ENCODE data around the gene CCDC92. TPM values are rescaled to one million over a fixed set of nuclear protein-coding genes. Genes with fewer than 3 reads are reported as not detected.

The CCDC92 gene
- total RNA-seq, 1 donor from 2014 or later = 5.5 TPM

DNA sequence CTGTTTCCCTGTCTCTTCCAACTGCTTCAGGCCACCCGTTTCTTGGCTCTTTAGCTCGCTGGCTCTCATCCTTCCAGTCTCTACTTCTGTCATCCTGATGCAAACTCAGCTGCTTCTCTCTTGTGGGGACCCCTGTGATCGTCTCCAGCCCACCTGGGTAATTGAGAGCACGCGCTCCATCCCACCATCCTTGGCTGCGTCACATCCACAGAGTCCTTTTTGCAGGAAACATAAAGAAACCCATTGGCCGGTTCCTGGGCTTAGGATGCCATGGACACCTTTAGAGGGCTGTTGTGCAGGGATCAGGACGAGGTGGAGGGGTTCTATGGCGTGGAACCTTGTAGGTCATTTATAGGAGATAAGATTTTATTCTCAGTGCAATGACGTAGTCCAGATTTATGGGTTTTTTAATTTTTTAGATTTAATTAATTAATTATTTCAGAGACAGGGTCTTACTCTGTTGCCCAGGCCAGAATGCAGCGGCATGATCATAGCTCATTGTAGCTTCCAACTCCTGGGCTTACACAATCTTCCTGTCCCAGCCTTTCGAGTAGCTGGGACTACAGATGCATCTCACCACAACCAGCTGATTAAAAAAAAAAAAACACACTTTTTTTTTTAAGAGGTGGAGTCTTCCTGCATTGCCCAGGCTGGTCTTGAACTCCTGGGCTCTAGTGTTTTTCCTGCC, 82.6 kb downstream of the CCDC92 start:
- no peak for DNase-seq

DNA sequence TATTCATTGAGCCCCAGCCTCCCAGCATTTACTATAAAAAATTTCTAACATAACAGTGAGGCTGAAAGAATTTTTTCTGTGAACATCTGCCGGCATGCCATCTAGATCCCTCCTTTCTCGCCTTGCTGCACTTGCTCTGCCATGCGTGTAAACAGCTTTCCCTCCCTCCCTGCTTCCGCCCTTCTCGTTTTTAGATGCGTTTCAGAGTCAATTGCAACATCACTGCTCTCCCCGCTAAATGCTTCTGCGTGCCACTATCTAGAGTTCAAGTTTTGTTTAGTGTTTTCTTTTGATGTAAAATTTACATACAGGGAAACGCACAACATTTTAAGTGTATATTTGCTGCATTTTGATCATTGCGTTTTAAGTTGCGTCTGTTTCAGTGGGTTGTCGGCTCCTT, 83.6 kb downstream of the CCDC92 start:
- DNase-seq = no peak

DNA sequence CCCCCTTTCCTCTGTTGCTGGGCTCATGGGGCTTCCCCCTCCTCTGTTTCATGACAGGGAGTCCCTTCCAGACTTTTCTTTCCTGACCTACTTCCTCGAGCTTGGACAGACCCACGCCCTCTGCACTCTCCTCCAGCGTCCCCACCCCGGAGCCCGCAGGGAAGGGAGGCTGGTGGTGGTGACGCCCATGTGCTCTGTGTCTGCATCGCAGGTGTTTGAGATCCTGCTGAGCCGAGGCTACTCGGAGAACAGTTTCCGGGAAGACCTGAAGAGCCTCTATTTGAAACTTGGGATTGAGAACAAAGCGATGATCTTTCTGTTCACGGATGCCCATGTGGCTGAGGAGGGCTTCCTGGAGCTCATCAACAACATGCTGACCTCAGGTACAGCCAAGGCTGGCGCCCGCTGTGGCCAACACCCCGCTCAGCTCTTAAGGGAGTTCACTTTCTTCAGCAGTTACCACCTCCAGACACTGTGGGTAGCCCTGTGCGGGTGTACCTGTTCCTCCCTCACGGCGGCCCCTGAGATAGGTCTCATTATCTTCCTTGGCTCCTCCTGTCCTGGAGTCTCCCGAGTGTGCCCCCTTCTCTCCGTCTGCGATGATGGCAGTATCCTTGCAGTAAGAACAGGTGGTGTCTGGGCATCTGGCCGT, 85.6 kb downstream of the CCDC92 start:
- DNase-seq = no peak

DNA sequence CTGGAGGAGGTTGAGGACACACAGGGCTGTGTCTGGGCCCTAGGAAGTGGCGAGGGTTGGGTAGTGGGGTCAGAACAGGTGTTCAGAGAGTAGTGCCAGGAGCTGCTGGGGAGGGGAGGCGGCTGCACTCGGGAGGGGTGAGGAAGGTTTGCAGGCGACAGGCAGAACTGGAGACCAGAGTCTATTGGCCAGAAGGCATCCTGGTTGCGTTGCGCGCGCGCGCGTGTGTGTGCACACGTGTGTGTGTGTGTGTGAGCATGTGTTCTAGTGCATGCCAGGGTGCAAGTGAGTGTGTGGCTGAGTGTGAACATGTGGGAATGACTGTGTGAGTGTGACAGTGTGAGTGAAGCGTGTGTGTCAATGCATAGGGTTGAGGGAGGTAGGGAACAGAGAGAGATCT, 86.4 kb downstream of the CCDC92 start:
- DNase-seq = no peak

Small RNA genes lying within 50 kb of the gene (small RNA-seq; reads per million reads assigned to genes)
- gene AC068790.4 (ENCODE audit: low replicate concordance) = not detected
- not detected for gene AC068790.6 (ENCODE audit: low replicate concordance)

Other genes with a start within 250 kb of the CCDC92 start
- gene DNAH10, start 210.5 kb downstream of the CCDC92 start, total RNA-seq = 0.62 TPM
- gene ZNF664, start 384 bp upstream of the CCDC92 start, total RNA-seq = 55.4 TPM